Liver (tissue), 9 donors: ENCODE data around the gene VAMP4. TPM values are rescaled to one million over a fixed set of nuclear protein-coding genes. Genes with fewer than 3 reads are reported as not detected.

Experiments
- DNase-seq: peaks from one replicate; pipeline ENCODE4 v3.0.0-alpha.2; 2017; ENCODE audit warnings: low spot score
- H3K27ac ChIP-seq, 2 donors: one replicate each; pipeline ENCODE4 v1.7.0; 2013; ENCODE audit warnings: inconsistent platforms in 2 of 2, low read length in 2 of 2, control low read depth in 1 of 2, low read depth in 1 of 2, mild to moderate bottlenecking in 1 of 2
- H3K27me3 ChIP-seq, 4 donors: one replicate each; pipeline versions ENCODE4 v1.6.1 to v1.7.0; 2013; ENCODE audit warnings: low read length in 3 of 4, inconsistent platforms in 1 of 4, mild to moderate bottlenecking in 1 of 4, moderate library complexity in 1 of 4; ENCODE audit not compliant: control insufficient read depth in 4 of 4, insufficient read depth in 4 of 4
- H3K36me3 ChIP-seq, 4 donors: one replicate each; pipeline versions ENCODE4 v1.6.1 to v1.7.0; 2013; ENCODE audit warnings: low read length in 3 of 4, mild to moderate bottlenecking in 3 of 4, low read depth in 1 of 4, moderate library complexity in 1 of 4; ENCODE audit not compliant: control insufficient read depth in 4 of 4, insufficient read depth in 3 of 4
- H3K4me1 ChIP-seq, 4 donors: one replicate each; pipeline versions ENCODE4 v1.6.1 to v1.7.0; 2013; ENCODE audit warnings: low read length in 3 of 4, mild to moderate bottlenecking in 3 of 4, moderate library complexity in 1 of 4; ENCODE audit not compliant: control insufficient read depth in 4 of 4, insufficient read depth in 4 of 4
- H3K4me3 ChIP-seq, 3 donors: one replicate each; pipeline versions ENCODE4 v1.6.1 to v1.7.0; 2013; ENCODE audit warnings: low read length in 3 of 3, control low read depth in 1 of 3, low read depth in 1 of 3, mild to moderate bottlenecking in 1 of 3
- H3K9ac ChIP-seq, 2 donors: one replicate each; pipeline ENCODE4 v1.7.0; 2013; ENCODE audit warnings: low read length in 2 of 2, mild to moderate bottlenecking in 2 of 2, moderate library complexity in 2 of 2, control low read depth in 1 of 2, low read depth in 1 of 2
- H3K9me3 ChIP-seq, 4 donors: one replicate each; pipeline versions ENCODE4 v1.6.1 to v1.7.0; 2013; ENCODE audit warnings: low read length in 3 of 4; ENCODE audit not compliant: control insufficient read depth in 4 of 4
- ATF3 ChIP-seq: IDR thresholded peaks from 2 replicates; pipeline ENCODE4 v1.6.1; 2016; ENCODE audit warnings: antibody characterized with exemption
- CTCF ChIP-seq: fragments of 150-350 bp; IDR thresholded peaks from 2 replicates; pipeline ENCODE4 v1.5.1; 2017; ENCODE audit warnings: improper control_type of control experiment, low read depth, low read length; ENCODE audit not compliant: missing input control
- EGR1 ChIP-seq, 2 donors: IDR thresholded peaks; 2 replicates each; pipeline ENCODE4 v1.6.1; 2016 to 2018; ENCODE audit warnings: antibody characterized with exemption in 2 of 2, low read depth in 2 of 2
- FOXA1 ChIP-seq: IDR thresholded peaks from 2 replicates; pipeline ENCODE4 v1.6.1; 2016; ENCODE audit warnings: antibody characterized with exemption
- FOXA2 ChIP-seq: IDR thresholded peaks from 2 replicates; pipeline ENCODE4 v1.6.1; 2016; ENCODE audit warnings: antibody characterized with exemption
- GABPA ChIP-seq, 2 donors: IDR thresholded peaks in 1 of 2; conservative IDR thresholded peaks in 1 of 2; 2 replicates each; pipeline ENCODE4 v1.6.1; 2016; ENCODE audit warnings: antibody characterized with exemption in 2 of 2, mild to moderate bottlenecking in 1 of 2, moderate library complexity in 1 of 2
- HNF4A ChIP-seq, 2 donors: conservative IDR thresholded peaks; 2 replicates each; pipeline ENCODE4 v1.6.1; 2016; ENCODE audit warnings: antibody characterized with exemption in 2 of 2, mild to moderate bottlenecking in 2 of 2
- HNF4G ChIP-seq: IDR thresholded peaks from 2 replicates; pipeline ENCODE4 v1.6.1; 2016; ENCODE audit warnings: antibody characterized with exemption
- JUND ChIP-seq, 2 donors: IDR thresholded peaks; 2 replicates each; pipeline ENCODE4 v1.6.1; 2016; ENCODE audit warnings: antibody characterized with exemption in 2 of 2
- MAX ChIP-seq: IDR thresholded peaks from 2 replicates; pipeline ENCODE4 v1.6.1; 2016; ENCODE audit warnings: antibody characterized with exemption
- NR2F2 ChIP-seq: IDR thresholded peaks from 2 replicates; pipeline ENCODE4 v1.6.1; 2016; ENCODE audit warnings: antibody characterized with exemption
- RAD21 ChIP-seq, 2 donors: IDR thresholded peaks; 2 replicates each; pipeline ENCODE4 v1.6.1; 2016; ENCODE audit warnings: antibody characterized with exemption in 2 of 2, mild to moderate bottlenecking in 2 of 2
- REST ChIP-seq: IDR thresholded peaks from 2 replicates; pipeline ENCODE4 v1.6.1; 2016; ENCODE audit warnings: antibody characterized with exemption, mild to moderate bottlenecking
- RXRA ChIP-seq, 2 donors: IDR thresholded peaks; 2 replicates each; pipeline ENCODE4 v1.6.1; 2017 to 2018; ENCODE audit warnings: antibody characterized with exemption in 2 of 2, mild to moderate bottlenecking in 1 of 2
- SP1 ChIP-seq: IDR thresholded peaks from 2 replicates; pipeline ENCODE4 v1.6.1; 2018; ENCODE audit warnings: antibody characterized with exemption, mild to moderate bottlenecking
- TAF1 ChIP-seq: conservative IDR thresholded peaks from 2 replicates; pipeline ENCODE4 v1.6.1; 2016; ENCODE audit warnings: antibody characterized with exemption, mild to moderate bottlenecking
- YY1 ChIP-seq: IDR thresholded peaks from 2 replicates; pipeline ENCODE4 v1.6.1; 2016; ENCODE audit warnings: antibody characterized with exemption, mild to moderate bottlenecking
- ZBTB33 ChIP-seq: IDR thresholded peaks from 2 replicates; pipeline ENCODE4 v1.6.1; 2016; ENCODE audit warnings: antibody characterized with exemption
- WGBS: extraction: QIAGEN DNeasy Blood & Tissue Kit; methylation state at CpG from one replicate; pipeline ENCODE4 v1.1.7; 2013; 5-methylcytosine and 5-hydroxymethylcytosine counted together
- polyA plus RNA-seq, 2 donors: library from polyadenylated mRNA; stranded (reverse) in 1 of 2; unstranded in 1 of 2; fragments of 200-250 nt in 1 of 2; fragments of >200 nt in 1 of 2; fragmentation: Nextera tagmentation in 1 of 2; extraction: Ambion mirVana in 1 of 2; gene quantifications; one replicate each; pipeline versions ENCODE4 v1.2.1 to v1.2.3, GENCODE V29; 2013 to 2015
- total RNA-seq, 2 donors: library from RNA; depleted of rRNA; stranded (reverse); fragments of >200 nt; gene quantifications; one replicate each; pipeline ENCODE4 v1.2.3, GENCODE V29; 2014
- donor health status: healthy.
- donor health status: healthy.
- donor health status: healthy.
- donor health status: healthy.
- donor health status: healthy.

Gene VAMP4
- total and polyA plus RNA-seq, 4 donors = 4.0 to 6.1 (median 4.8) TPM

GRCh38 chr1:171783816-171784530 is 42.1 kb upstream of the VAMP4 start:
- WGBS = 97% methylated on average over 25 of the region's 25 CpGs
- Histone ChIP-seq H3K36me3 (peaks cover 5 to 41% (median 32%) of the 10 kb centered on the region in 4 donors), H3K27me3 (no peaks in the 10 kb centered on the region), H3K9me3 (no peaks in the 10 kb centered on the region), H3K9ac (no peak overlapping the region), H3K4me3 (no peak overlapping the region), H3K4me1 (peaks cover 0 to 27% (median 17%) of the 10 kb centered on the region in 4 donors), H3K27ac (no peak overlapping the region)
- DNase-seq = no peak
- no peak for TF ChIP-seq JUND (IDR thresholded peaks at IDR 0.05)
- TF ChIP-seq ATF3 = no peak
- TF ChIP-seq HNF4A (conservative IDR thresholded peaks at IDR 0.05) = no peak
- TF ChIP-seq SP1 = no peak
- TF ChIP-seq GABPA (IDR thresholded peaks at IDR 0.05 in 1 of 2, conservative IDR thresholded peaks at IDR 0.05 in 1 of 2) = no peak
- no peak for TF ChIP-seq MAX
- TF ChIP-seq RAD21 (IDR thresholded peaks at IDR 0.05) = no peak
- TF ChIP-seq TAF1 = no peak
- no peak for TF ChIP-seq ZBTB33
- TF ChIP-seq EGR1 (IDR thresholded peaks at IDR 0.05; ENCODE audit: low read depth in 2 of 2) = no peak
- no peak for TF ChIP-seq FOXA1
- TF ChIP-seq YY1 = no peak
- no peak for TF ChIP-seq CTCF
- no peak for TF ChIP-seq NR2F2

GRCh38 chr1:171781176-171781875 is 39.5 kb upstream of the VAMP4 start, which contains the start of gene METTL13:
Gene METTL13, plus strand, starts transcription at chr1:171781660. Its CDS starts 308 bp downstream, at chr1:171781968.
- Histone ChIP-seq H3K9ac (peak within 1 kb of the TSS; percentile 55 to 67), H3K27me3 (no peaks in the 10 kb centered on the region), H3K4me1 (peaks cover 0 to 27% (median 17%) of the 10 kb centered on the region in 4 donors), H3K36me3 (peaks cover 2 to 16% (median 10%) of the 10 kb centered on the region in 4 donors), H3K4me3 (peak within 1 kb of the TSS; percentile 73 to 97 (median 88)), H3K9me3 (no peaks in the 10 kb centered on the region), H3K27ac (peak within 1 kb of the TSS; percentile 58 to 74)
- under 1% methylated on average over 57 of the region's 57 CpGs for WGBS
- DNase-seq = peak; percentile 96
- TF ChIP-seq HNF4G (no peak), REST (peak; percentile 88), HNF4A (conservative IDR thresholded peaks at IDR 0.05) (peak; percentile 51 to 55), TAF1 (peak; percentile 95), JUND (IDR thresholded peaks at IDR 0.05) (peak; percentile 1 to 55), EGR1 (IDR thresholded peaks at IDR 0.05; ENCODE audit: low read depth in 2 of 2) (no peak), YY1 (peak; percentile 89), CTCF (no peak), FOXA2 (no peak), FOXA1 (no peak), SP1 (peak; percentile 99), RXRA (IDR thresholded peaks at IDR 0.05) (peak; percentile 56 to 79), MAX (peak; percentile 62), NR2F2 (peak; percentile 88)
